GM19372 (cell line): ENCODE data around the gene TMEM39A.

Experiments
- ATAC-seq: cut with Tn5 transposase; IDR thresholded peaks from one replicate; pipeline ENCODE4 v1.9.1; 2021; ENCODE audit warnings: mild to moderate bottlenecking, low read depth, moderate library complexity; ENCODE audit not compliant: unreplicated experiment

Gene TMEM39A

DNA sequence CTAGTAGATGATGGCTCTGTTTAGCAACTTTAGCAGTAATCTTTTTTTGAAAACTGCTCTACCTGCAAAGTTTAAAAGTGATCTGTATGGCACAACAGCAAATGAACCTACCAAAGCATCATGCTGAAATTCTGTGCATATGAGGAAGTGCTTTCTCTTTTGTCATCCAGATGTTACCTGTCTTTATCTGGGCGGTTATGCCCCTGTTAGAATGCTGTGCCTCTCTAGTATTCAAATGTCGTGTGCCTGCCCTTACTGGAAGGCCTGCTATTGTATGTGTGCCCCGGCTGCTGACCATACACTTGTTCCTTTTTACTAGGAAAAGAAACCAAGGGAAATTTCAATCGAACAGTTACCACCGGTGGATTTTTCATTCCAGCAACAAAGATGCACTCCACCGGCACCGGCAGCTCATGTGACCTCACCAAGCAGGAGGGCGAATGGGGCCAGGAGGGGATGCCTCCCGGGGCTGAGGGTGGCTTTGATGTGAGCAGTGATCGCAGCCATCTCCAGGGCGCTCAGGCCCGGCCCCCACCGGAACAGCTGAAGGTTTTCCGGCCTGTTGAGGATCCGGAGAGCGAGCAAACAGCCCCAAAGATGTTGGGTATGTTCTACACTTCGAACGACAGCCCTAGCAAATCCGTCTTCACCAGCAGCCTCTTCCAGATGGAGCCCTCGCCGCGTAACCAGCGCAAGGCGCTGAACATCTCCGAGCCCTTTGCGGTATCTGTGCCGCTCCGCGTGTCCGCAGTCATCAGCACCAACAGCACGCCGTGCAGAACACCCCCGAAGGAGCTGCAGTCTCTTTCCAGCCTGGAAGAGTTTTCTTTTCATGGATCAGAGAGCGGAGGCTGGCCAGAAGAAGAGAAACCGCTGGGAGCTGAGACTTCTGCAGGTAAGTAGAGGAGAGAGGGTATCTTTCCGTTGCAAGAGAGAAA is 61.6 kb downstream of the TMEM39A start:
- peak; percentile 44 for ATAC-seq

DNA sequence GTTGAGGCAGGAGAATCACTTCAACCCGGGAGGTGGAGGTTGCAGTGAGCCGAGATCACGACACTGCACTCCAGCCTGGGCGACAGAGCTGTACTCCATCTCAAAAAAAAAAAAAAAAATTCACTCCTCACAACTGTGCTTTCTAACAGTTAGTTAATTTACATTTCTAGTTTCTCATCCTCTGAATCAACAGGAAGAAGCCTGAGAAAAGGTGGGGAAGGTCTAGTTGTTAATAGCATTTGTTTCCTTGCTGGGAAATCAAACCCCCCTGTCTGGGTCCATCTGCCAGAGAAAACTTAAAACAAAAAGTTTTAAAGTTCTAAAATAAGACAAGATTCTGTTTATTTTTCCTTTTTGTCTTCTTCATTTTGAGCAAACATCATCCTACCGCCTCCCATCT is 62.3 kb downstream of the TMEM39A start:
- peak; percentile 38 for ATAC-seq

DNA sequence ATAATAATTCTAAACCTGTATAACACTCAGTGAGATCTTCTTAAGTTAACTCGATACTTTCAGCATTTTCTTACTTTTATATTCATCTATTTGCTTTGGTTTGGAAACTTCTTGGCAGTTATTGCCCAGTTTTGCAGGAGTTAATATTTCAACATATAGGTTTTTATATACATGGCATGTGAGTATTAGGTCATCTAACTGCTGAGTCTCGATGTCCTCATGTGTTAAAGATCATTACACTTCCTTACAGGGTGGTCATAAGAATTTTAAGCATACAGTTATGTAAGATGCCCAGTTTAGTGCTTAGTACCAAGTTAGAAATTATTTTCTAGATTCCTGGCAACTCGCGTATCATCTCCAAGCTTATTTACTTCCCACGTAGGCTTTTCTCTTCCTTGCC is 62.9 kb downstream of the TMEM39A start:
- no peak for ATAC-seq

GRCh38 chr3:119396870-119397269 is 66.5 kb downstream of the TMEM39A start:
- ATAC-seq, result no peak

DNA sequence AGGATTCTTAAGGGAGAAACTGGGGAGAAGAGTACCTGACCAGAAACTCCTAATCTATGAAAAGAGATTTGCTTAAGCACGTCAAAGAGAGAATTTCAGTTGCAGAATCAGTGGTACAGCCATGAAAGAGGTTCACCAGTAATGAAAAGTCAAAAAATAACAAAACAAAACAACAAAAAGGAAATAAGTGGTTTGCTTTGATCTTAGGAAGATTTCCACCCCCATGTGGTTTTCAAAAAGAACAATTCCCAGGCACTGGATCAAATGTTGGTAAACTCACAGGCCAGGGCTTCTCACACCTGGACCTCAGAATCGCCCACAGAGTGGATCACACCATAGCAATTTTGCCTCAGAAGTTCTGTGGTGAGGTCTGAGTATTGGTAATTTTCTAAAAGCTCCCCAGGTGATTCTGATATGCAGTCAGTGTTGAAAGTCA is 67.5 kb downstream of the TMEM39A start:
- peak; percentile 69 for ATAC-seq

DNA sequence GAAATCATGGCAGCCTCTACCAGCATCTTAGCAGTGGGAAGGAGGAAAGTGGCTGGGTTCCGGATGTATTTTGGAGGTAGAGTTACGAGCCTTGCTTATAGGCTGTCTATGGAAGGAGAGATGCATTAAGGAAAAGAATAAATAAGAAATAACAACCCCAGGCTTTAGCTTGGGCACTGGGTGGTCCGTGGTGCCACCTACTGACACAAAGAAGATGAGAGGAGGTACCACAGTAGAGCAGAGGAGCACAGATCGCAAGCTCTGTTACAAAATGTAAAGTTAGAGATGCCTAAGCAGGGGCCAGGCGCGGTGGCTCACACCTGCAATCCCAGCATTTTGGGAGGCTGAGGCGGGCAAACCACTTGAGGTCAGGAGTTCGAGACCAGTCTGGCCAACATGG is 74.8 kb downstream of the TMEM39A start:
- ATAC-seq, result no peak

GRCh38 chr3:119382134-119382533 is 81.3 kb downstream of the TMEM39A start:
- no peak for ATAC-seq

- ATAC-seq, result no peak
Measured at GRCh38 chr3:119380697-119381096, 82.7 kb downstream of the TMEM39A start.
